Sigmoid colon (tissue), 4 donors: ENCODE results near the gene ELAC2.

Experiments
- CTCF ChIP-seq, 4 experiments: fragments of 450-650 bp in 3 of 4; fragments of 200-600 bp in 1 of 4; IDR thresholded peaks; one replicate each; pipeline ENCODE4 v1.5.1; 2016 to 2019; ENCODE audit warnings: antibody characterized with exemption in 4 of 4, mild to moderate bottlenecking in 3 of 4, moderate library complexity in 2 of 4
- POLR2A ChIP-seq, 2 donors: fragments of 450-650 bp; IDR thresholded peaks; one replicate each; pipeline ENCODE4 v1.6.1; 2016; ENCODE audit warnings: antibody characterized with exemption in 2 of 2, mild to moderate bottlenecking in 2 of 2, moderate library complexity in 2 of 2
- POLR2AphosphoS5 ChIP-seq, 4 donors: sonication (generic); formaldehyde crosslinking; IDR thresholded peaks; one replicate each; pipeline ENCODE4 v1.6.1; 2017; ENCODE audit warnings: antibody characterized with exemption in 4 of 4

DNA sequence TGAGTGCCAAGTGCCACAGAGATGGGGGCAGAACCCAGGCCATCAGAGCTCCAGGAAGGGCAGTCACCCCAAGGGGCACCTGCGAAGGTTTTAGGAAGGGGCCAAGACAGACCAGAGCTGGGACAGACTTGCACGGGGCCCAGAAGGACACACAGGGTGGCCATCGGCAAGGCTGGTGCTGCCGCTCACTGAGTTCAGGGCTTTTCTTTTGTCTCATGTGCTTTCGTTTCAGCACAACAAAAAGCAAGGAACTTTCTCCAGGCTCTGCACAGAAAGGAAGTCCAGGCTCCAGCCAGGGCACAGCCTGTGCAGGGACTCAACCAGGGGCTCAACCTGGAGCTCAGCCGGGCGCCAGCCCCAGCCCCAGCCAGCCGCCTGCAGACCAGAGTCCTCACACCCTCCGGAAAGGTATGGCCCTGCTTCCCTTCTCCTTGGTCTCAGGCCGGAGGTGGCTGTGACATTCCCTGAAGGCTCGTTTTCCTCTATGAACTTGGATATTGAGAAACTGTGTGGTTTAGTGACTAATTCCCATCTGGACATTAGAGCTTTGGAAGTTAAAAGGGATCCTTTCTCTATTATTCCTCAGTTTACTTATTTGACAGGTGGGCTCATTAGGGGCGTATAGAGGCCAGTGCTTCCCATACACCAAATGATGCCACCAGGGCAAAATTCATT is 37.9 kb downstream of the ELAC2 start:
- no peak for TF ChIP-seq CTCF (IDR thresholded peaks at IDR 0.05)
- TF ChIP-seq POLR2A (IDR thresholded peaks at IDR 0.05): no peak
- no peak for TF ChIP-seq POLR2AphosphoS5 (IDR thresholded peaks at IDR 0.05)
